Right lobe of liver (tissue), 4 donors: ENCODE data around the gene FBLIM1.

ENCODE experiments used
- POLR2A ChIP-seq: fragments of 450-650 bp; IDR thresholded peaks from one replicate; pipeline ENCODE4 v1.6.1; 2017; ENCODE audit warnings: antibody characterized with exemption, mild to moderate bottlenecking
- TF ChIP-seq, protein P1 (sequence below), 4 donors: fragments of 200-600 bp in 3 of 4; fragments of 450-650 bp in 1 of 4; IDR thresholded peaks; one replicate each; pipeline versions ENCODE4 v1.5.1 to v1.8.0; 2016 to 2022; ENCODE audit warnings: antibody characterized with exemption in 4 of 4, mild to moderate bottlenecking in 2 of 4
- donor health status: DM: no; HTN: no; CAD: no.
- donor health status: DM: no; HTN: no; CAD: no.
- donor health status: DM: no; HTN: yes; CAD: no.

DNA sequence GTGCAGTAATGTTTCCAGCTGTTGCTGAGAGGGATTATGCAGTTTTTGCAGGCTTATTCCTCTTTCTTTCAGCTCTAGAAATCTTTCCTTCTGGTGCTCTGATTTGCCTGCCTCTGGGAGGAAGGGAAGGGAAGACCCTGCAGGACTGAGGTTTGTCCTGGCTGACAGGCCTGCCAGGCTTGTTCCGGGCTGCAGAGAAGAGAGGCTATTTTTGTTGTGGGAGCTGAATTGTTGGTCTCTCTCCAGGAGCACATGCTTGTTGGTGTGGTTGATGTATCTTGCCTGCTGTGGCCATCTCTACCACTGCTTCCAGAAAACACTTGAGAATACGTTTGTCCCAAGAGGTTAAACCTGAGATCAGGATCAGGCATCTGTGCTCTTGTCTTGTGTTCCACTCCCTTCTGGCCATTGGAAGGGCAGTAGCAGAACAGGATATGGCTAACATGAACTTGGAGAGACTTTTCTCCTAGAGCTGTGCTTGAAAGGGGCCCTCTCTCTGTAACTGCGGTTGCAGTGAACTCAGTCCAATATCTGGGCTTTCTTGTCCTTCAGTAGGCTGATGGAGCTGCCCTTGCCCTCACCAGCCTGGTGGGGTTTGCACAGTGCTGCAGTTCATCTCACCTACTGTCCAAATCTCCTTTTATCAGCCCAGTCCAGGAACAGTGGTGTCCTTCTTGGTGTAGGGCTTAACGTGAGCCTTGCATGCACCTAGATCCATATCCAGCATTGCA is 44.0 kb upstream of the FBLIM1 start:
- TF ChIP-seq, protein P1, sequence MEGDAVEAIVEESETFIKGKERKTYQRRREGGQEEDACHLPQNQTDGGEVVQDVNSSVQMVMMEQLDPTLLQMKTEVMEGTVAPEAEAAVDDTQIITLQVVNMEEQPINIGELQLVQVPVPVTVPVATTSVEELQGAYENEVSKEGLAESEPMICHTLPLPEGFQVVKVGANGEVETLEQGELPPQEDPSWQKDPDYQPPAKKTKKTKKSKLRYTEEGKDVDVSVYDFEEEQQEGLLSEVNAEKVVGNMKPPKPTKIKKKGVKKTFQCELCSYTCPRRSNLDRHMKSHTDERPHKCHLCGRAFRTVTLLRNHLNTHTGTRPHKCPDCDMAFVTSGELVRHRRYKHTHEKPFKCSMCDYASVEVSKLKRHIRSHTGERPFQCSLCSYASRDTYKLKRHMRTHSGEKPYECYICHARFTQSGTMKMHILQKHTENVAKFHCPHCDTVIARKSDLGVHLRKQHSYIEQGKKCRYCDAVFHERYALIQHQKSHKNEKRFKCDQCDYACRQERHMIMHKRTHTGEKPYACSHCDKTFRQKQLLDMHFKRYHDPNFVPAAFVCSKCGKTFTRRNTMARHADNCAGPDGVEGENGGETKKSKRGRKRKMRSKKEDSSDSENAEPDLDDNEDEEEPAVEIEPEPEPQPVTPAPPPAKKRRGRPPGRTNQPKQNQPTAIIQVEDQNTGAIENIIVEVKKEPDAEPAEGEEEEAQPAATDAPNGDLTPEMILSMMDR (IDR thresholded peaks at IDR 0.05), result no peak
- no peak for TF ChIP-seq POLR2A
